GM18868 (cell line): ENCODE results near the gene EFCAB6.

Experiments used
- ATAC-seq: cut with Tn5 transposase; IDR thresholded peaks from one replicate; pipeline ENCODE4 v1.9.1; 2021; ENCODE audit warnings: mild to moderate bottlenecking, moderate library complexity; ENCODE audit not compliant: unreplicated experiment

Gene EFCAB6

DNA sequence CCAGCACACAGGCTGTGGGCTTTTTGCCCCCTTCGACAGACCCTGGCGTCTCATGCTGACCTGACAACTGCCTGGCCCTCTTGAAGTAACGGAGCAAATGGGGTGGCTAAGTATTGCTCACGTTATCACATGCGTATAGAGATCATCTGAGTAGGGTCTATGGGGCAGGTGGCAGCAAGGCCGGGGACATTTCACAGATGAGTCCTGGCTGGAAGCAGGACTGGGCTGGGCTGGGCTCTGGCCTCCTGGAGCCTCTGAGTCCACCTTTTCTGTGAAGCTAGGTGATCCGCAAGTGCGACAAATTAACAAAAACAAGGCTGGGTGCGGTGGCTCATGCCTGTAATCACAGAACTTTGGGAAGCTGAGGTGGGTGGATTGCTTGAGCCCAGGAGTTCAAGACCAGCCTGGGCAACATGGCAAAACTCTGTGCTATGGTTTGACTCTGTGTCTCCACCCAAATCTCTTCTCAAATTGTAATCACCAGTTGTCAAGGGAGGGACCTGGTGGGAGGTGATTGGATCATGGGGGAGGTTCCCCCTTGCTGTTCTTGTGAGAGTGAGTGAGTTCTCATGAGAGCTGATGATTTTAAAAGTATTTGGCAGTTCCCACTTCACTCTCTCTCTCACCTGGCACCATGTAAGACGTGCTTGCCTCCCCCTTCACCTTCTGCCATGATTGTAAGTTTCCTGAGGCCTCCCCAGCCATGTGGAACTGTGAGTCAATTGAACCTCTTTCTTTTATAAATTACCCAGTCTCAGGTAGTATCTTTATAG is 278.3 kb downstream of the EFCAB6 start:
- no peak for ATAC-seq

DNA sequence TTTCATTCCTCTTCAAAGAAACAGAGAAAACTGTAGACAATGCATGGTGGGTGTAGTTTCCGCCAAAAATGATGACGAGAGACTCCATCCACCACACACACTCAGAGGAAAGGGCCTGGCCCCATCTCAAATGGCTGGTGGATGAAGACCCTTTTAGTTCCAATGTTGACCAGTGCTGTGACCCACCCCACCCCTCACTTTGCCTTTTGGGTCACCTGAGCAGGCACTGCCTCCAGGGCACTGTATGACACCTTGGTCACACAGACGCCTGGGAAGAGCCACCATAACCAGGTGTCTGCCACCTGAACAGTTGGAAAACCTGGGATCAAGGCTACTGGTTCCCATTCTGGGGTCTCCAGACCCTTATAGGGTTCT is 279.0 kb downstream of the EFCAB6 start:
- no peak for ATAC-seq

DNA sequence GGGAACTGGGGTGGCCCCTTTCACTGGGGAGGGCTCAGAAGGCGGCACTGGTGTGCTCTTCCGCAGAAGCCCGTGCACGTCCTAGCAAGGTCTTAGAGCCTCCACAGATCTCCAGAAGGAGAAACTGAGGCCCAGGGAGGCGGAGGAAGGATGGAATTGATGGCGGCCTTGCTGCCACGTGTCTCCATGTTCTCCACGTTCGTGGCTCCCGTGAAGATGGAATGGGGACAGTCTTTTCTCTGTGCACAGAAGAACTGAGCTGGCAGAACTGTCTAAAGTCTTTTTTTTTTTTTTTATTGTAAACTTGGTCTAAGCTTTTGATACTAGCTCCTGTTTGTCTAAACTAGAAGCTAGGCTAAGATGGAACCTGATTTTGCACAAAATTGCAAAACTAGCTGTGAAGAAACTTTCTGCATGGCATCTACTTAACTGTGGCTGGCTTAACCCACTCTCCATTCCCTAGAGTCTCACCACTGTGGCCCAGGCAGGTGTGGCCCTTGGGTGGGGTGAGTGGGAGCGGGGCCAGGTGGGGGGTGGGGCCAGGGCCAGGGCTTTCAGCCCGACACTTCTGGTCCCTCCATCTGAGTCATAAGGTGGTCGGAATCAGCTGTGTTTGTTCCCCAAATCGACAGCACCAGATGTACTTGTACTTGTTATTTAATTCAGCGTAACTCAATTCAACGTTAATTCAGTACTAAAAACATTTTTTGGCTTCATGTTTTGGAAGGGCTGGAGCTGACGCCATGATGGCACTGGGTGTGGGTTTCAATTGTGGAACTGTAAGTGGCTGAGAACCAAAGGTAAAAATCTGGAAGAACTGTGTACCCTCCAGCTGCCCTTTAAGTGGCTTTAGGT is 279.6 kb downstream of the EFCAB6 start:
- no peak for ATAC-seq

DNA sequence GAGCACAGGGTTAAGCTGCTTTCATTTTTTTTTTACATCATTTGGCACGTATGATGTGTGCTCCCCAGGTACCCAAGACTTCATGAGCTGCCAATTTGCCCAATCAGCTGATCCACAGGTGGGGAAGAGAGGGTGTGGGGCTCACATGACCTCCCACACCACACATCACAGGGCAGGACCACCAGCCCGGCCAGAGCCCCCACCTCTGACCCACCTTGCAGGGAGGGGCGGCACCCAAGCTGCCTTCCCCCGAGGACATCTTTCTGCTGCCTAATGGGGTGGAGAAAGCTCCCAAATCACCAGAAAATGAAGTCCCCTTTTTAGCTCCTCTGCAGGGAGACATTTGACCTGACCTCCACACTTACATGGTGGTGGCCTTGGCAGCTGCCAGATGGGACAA is 280.5 kb downstream of the EFCAB6 start:
- no peak for ATAC-seq

DNA sequence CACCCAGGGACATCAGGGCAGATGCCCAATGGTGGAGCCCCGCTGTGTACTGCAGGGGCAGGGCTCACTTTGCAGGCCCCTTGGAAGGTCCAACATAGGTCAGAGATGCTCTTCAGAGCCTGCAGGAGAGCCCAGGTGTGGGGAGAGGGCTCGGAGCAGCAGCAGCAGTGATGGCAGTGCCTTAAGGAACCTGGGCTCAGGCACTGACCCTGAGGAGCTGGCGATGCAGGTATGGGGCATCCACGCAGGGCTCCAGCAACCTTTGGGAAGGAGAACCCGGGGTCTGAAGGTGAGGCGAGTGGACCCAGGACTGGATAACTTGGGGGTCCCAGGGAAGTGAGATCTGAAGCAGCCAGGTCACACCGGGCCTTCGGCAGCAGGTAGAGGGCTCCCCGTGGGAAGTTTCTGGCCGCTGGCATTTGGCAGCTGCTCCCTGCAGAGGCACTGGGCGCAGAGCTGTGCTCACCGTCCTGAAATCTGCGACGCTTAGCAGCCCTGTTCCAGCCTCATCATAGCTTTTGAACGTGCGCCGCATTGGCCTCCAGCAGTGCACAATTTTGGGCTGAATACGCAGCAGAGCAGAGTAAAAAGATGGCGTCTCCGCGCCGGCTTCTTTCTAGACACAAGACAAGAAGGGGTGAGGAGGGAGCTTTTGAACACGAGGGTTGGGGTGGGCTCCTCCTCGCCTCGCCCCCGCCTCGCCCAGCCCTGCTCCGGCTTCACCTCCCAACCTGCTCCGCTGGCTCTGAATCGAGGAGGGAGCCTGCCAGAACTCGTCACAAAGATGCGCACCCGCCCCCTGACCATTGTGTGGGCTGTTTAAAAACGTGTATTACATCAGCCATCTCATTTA is 281.5 kb downstream of the EFCAB6 start:
- ATAC-seq: no peak

DNA sequence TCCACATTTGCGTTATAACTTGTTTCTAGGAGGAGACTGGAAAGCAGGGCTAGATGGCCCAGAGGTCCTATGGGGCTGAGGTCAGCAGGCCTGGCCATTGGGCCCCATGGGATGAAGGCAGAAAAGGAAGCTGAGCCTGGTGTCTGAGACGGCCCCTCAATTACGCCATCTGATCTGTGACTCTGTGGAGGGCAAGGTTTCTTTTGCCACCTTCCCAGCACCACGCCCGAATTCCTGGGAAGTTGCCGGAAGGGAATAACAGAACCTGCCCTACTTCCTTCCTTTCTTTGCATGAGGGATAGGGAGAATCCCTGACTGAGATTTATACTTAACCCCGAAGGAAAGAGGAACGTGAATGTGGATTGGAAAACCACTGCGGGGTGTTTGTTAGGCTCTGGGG is 282.2 kb downstream of the EFCAB6 start:
- ATAC-seq: no peak

DNA sequence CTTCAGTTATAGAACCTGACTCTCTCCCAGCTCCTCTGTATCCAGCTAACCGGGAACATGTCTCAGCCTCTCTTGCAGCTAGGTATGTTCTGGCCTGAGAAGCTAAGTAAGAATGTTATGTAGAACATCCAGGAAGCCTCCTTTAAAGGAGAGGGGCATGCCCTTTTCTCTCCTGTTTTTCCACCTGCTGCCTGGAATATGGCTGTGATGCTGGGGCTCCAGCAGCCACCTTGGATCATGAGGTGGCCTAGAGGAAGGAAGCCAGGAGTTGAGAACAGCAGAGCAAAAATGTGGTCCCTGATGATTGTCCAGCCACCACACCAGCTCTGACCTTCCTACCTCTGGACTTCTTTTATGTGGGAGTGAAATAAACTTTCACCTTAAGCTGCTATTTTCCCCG is 282.6 kb downstream of the EFCAB6 start:
- ATAC-seq: no peak

DNA sequence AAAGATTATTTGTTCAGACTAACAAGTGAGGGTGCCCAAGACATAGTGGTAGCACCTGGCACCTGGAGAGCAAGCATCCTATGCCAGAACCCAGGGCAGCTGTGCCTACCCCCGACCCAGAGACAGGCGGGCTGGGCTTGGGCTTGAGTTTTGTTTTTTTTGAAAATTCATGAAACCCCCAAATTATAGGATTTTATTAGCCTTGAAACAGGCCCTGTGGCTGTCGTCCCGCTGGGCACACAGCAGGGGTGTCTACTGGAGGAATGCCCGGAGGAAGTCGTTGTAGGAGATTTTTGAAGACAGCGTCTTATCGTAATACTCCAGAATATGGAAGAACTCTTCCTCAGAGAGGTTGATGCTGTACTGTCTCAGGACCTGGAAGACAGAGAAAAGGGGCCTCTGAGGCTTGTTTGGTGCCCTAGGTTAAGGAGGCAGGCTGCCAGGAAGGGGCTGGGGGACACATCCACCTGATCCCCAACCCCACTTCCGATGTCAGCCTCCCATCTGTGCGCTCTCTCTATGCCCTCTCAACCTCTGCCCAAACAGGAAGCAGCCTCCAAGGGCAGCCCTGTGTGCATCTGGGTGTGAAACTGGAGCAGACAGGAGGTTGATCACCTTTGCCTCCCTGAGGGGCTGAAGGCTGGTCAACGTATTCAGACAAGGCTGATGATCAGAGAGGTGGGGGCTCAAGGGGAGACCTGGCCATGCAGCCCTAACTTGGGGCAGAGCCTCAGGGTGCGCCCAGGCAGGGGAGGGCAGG is 283.3 kb downstream of the EFCAB6 start:
- ATAC-seq: no peak

DNA sequence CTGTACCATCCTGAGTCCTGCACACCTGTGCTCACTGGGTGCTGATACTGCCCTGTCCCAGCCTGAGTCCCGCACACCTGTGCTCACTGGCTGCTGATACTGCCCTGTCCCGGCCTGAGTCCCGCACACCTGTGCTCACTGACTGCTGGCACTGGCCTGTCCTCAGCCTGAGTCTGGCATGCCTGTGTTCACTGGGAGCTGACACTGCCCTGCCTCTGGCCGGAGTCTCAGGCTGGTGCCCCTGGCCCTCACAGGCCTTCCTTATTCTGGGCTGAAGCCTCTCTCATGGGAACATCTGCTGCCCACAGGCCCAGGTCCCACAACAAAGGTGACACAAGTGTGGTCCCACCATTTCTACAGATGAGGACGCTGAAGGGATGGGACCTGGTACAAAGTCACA is 285.2 kb downstream of the EFCAB6 start:
- no peak for ATAC-seq

DNA sequence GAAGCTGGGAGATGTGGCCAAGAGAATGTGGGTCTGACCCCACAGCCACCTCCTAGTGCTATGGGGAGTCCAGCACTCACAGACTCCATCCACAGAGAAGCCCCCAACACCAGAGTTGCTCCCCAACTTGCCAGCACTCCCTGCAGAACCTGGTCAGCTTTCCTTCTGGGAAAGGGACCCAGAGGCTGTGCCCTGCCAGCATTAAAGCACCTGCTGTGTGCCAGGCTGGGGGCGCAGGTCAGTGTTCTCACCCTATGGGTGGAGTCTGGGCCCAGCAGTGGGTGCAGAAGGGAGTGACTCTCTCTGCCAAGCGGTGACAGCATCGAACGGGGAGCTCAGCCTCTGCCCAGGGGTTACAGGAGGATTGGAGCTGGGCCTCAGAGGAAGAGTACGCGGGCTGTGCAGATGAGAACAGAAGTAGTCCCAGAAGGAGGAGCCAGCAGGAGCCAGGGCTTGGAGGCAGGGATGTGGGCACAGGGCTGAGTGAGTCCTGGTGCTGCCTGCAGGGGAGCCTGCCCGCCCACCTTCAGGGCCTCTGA is 285.9 kb downstream of the EFCAB6 start:
- no peak for ATAC-seq

DNA sequence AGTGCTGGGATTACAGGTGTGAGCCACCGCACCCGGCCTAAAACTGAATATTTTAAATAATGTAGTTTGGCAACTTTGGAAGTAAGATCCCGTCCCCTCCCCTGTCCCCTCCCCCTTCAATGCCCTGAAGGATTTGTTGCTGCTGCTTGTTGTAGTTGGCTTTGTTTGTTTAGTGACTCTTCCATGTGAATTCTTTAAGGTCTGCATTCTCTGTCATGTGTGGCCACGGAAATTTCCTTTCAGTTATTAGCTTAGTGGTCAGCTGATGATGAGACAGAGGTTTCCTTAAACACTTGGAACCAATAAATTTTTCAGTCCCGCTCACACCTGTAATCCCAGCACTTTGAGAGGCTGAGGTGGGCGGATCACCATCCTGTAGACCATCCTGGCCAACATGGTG is 290.4 kb downstream of the EFCAB6 start:
- ATAC-seq: no peak

DNA sequence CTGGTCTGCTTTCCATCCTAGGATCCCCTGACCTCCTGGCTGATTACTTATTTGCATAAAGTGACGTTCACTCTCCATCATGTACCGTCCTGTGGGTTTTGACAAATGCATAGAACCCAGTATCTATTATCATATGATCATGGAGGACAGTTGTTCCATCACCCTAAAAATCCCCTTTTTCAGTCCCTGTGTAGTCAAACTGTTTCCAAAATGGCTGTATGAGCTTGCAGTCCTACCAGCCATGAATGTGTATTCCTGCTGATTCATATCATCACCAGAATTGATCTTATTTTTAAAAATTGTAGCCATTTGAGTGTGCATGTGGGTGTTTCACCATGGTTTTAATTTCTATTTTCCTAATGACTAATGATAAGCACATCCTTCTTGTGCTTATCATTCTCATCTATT is 291.5 kb downstream of the EFCAB6 start:
- no peak for ATAC-seq

DNA sequence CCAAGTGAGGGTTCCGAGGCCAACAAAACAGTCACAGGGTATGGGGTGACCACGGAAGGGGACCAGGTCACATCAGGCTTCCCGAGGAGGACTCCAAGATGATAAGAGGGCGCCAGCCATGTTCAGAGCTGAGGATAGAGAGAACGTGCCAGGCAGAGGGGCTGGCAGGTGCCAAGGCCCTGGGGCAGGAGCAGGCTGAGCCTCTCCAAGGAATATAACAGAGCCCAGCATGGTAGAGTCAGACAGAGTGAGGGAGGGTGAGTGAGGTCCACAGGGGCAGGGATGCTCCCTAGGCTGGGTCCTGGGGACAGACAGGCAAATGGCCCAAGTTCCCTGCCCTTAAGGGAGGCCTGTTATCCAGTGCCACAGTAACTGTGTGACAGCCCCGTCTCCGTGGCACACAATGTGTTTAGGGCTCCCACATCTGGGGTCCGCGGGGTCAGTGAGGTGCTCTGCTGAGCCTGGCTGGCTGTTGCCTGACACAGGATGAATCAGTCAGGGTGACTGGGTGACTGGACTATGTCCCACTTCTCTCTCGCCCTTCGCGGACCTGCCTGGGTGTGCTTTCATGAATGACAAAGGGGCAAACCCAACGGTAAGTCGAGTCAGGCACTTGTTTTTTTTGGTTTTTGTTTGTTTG is 295.0 kb downstream of the EFCAB6 start:
- ATAC-seq: no peak

DNA sequence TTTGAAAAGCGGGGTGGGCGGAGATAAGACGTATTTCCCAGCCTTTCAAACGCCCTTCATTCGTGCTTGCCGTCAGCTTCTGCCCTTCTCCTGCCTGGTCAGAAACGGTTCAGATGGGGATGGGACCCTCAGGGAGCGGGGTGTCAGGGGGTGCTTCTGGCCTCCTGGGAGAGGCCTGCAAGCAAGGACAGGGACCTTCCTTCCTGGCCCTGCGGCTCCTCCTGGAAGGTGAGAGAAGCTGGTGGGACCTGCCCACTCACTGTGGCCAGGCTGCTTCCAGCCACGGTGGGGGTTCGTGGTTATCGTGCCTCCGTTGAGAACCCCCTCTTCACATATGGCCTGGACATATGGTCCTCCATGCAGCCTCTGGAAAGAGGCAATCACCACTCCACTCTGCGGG is 295.7 kb downstream of the EFCAB6 start:
- no peak for ATAC-seq

DNA sequence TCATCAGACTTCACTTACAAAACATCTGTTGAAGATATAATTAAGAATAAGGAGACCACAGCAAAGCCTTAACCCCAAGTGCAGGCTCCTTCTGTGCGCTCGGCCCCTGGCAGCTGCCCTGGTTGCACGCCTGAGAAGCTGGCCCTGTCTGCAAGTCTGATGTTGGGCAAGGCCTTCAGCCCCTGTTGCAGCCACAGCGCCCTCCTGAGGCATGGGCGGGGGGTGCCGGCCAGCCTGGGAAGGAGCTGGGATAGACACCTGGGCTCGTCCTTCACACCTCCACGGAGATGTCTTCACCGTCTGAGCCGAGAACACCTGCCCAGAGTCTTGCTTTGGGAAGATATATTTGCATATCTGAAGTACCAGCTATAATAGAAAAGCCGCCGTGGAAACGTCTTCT is 296.2 kb downstream of the EFCAB6 start:
- no peak for ATAC-seq

DNA sequence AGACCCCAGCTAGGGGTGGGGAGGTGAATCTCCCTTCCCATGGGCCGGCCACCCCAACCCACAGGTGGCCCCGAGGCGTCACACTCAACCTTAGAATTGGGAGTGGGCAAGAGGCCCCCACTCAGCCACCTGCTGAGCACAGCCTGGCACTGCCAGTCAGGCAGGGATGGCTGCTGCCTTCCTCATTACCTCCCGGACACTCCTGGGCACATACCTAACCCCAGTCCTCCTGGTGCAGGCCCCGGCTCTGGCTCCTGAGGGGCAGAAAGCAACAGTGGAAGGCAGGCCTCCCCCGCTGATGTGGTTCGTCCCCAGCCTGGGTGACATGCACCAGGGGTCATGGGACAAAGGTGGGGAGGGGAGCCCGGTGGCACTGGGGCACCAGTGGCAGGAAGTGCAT is 296.7 kb downstream of the EFCAB6 start:
- no peak for ATAC-seq

DNA sequence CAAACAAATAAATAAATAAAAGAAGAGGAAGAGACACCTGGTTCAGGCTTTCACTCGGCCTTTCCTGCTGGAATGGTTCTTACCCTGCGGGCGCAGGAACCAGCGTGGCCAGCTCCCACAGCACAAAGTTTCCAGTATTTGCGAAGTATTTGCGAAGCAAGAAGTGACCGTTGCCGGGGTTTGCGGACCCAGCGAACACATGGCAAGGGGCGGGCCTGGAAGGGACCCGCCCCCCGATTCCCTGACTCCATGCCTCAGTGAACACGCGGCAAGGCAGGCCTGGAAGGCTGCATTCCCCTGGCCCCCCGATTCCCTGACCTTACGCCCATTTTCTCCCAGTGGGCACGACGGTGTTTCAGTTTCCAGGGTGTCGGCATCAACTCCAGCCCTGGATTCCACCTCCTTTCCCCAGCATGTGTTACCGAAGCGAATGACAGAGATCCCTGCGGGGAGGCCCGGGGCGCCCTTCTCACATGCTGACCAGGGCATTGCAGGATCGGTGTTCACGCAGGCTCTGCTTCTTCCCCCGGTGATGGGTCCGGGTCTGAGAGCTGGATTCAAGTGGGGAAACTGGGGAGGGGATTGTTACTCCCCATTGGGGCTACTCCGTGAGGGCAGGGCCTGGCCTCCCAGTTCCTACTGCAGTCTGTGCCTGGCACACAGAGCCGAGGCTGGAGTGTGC is 297.5 kb downstream of the EFCAB6 start:
- ATAC-seq: no peak

DNA sequence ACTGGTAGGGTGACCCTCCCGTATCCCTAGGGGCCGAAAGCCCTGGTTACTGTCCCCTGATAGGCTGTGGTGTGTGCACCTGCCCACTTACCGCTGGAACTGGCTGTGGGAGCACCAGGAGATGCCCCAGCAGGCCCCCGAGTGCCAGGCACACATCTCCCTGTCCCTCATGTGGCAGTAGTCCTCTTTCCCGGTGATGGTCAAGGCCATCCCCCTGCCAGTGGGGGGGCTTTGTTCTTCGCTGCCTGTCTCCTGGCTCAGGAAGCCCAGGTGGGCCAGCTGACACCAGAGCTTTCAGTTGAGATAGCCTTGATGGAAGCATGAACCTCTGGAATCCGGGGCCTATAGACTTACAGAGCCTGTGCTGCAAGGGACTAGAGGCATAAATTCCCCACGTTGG is 299.8 kb downstream of the EFCAB6 start:
- no peak for ATAC-seq

DNA sequence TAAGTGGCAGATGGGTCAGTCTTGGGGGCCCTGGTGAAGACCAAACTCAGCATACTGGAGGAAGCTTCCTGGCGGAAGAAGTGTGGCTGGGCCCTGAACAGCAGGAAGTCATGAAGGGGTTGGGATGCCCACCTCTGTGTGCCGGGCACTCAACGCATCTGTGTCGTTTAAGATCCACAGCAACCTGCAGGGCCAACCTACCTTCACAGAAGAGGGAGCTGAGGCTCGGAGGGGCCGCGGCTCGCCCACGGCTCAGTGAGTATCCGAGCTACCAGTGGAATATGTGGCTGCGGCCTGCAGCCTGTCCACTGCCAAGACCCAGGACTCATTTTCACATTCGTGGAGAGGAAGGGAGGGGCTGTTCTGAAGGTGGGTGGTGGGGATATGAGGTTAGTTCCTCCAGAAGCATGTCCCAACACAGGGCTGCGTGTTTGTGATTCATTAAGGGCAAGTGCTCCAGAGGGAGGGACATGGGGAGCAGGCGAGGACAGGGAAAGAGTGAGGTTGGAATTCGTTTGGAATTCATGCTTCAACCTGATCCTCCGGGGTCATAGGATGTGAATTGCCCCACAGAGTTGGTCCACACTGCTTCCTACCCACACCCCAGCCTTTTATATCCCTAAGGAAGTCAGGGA is 300.7 kb downstream of the EFCAB6 start:
- ATAC-seq: no peak
